HUES64 (cell line): Measurements from ENCODE around the gene VPS54.
"Not testable (repeated sequence)": the region's sequence is repeated elsewhere in the genome, so short reads cannot be mapped to it uniquely, and the experiment has no call there.

Experiments used
- H3K27ac ChIP-seq: 2 replicates; pipeline ENCODE4 v1.7.0; 2013; ENCODE audit warnings: low read depth, low read length, inconsistent platforms
- H3K27me3 ChIP-seq: 2 replicates; pipeline ENCODE4 v1.6.1; 2013; ENCODE audit warnings: mild to moderate bottlenecking, low read length; ENCODE audit not compliant: insufficient read depth
- H3K36me3 ChIP-seq: 2 replicates; pipeline ENCODE4 v1.6.1; 2013; ENCODE audit warnings: mild to moderate bottlenecking, low read length; ENCODE audit not compliant: insufficient read depth
- H3K4me1 ChIP-seq: 2 replicates; pipeline ENCODE4 v1.6.1; 2013; ENCODE audit warnings: mild to moderate bottlenecking, low read length, moderate library complexity; ENCODE audit not compliant: insufficient read depth
- H3K4me3 ChIP-seq: 2 replicates; pipeline ENCODE4 v1.5.1; 2013; ENCODE audit warnings: mild to moderate bottlenecking, low read length, moderate library complexity
- H3K9ac ChIP-seq: 2 replicates; pipeline ENCODE4 v1.6.1; 2013; ENCODE audit warnings: mild to moderate bottlenecking, low read depth, low read length
- H3K9me3 ChIP-seq: 2 replicates; pipeline ENCODE4 v1.6.1; 2013; ENCODE audit warnings: low read depth, low read length; ENCODE audit not compliant: insufficient read depth
- WGBS: fragments of 150-250, 120-280 bp; methylation state at CpG from one replicate; pipeline ENCODE4 v1.1.7; 2013; ENCODE audit warnings: missing lambda C conversion rate; 5-methylcytosine and 5-hydroxymethylcytosine counted together

VPS54 gene

DNA sequence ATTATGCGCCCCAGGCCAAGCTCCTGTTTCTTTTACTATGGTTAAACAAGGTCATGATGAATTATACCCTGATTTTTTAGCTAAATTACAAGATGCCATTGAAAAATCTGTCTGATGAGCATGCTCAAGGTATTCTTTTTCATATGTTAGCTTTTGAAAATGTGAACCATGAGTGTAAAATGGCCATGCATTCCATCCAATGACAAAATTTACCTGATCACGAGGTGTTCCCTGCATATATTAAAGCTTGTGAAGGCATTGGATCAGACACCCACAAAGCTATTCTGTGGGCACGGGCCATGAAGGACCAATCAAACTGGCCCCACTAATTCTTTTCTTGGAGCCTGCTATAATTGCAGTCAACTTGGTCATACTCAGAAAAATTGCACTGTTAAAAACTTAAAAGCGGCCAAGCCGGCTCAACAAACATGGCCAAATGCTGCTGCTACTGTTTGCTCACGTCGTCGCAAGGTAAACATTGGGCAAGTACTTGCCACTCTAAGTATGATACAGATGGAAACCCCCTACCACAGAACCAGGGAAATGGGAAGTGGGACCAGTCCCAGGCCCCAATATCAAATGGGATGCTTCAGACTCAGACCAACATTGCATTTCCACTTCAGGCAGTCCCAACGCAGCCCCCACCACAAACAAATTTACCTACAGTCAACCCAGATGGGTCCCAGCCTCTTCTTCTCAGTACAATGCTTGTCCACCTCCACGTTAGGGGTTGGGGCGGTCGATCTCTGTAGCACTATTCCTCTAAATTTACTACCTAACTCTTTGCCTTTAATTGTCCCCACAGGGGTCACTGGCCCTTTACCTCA is 27.8 kb downstream of the VPS54 start:
- H3K27me3 ChIP-seq, H3K9ac ChIP-seq, H3K4me3 ChIP-seq, H3K36me3 ChIP-seq, H3K27ac ChIP-seq, H3K9me3 ChIP-seq: not testable (repeated sequence)
- peaks cover 16% of the 10 kb centered on the region; the same call in 1 of the 2 replicates for H3K4me1 ChIP-seq
- 97% methylated on average over 11 of the region's 12 CpGs for WGBS

DNA sequence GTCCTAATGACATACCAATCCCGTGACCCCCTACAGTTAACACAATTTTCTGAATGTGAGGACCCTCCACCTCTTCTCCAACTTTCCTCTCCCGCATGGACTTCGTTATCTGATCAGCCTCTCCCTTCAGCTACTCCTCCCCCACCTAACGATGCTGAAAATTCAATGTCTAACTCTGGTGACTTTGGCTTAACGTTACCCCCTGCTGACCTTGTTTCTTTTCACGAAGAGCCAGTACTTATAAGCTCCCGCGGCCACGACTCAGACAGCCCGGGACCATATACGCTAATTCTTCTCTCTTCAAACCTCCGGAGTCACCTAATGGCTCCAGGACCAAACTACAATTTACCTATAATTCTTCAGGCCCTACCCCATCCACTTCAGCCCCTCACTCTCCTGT is 29.2 kb downstream of the VPS54 start:
- peaks cover 16% of the 10 kb centered on the region; the same call in 1 of the 2 replicates for H3K4me1 ChIP-seq
- H3K36me3 ChIP-seq = peaks cover 3% of the 10 kb centered on the region; the same call in 1 of the 2 replicates
- H3K27ac ChIP-seq = no peak overlapping the region
- peaks cover 6% of the 10 kb centered on the region; the same call in 1 of the 2 replicates for H3K9me3 ChIP-seq
- 87% methylated on average over 12 of the region's 12 CpGs for WGBS
- no peak overlapping the region for H3K4me3 ChIP-seq
- no peaks in the 10 kb centered on the region for H3K27me3 ChIP-seq
- no peak overlapping the region for H3K9ac ChIP-seq

DNA sequence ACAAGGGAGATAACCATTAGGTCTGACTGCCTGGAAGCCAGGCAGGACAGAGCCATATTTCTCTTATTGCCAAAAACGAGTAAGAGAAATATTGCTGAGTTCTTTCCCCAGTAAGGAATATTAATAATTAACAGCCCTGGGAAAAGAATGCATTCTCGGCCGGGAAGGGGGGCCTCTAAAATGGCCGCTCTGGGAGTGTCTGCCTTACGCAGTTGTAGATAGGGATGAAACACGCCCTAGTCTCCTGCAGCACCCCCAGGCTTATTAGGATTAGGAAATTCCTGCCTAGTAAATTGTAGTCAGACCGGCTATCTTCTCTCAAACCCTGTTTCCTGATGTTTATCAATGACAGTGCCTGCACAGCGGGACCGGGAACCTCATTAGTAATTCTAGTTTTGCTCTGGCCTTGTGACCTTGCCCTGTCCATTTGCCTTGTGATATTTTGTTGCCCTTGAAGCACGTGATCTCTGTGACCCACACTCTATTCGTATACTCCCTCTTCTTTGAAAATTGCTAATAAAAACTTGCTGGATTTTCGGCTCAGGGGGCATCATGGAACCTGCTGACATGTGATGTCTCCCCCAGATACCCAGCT is 30.3 kb downstream of the VPS54 start:
- H3K4me3 ChIP-seq, H3K27ac ChIP-seq, H3K9ac ChIP-seq, H3K36me3 ChIP-seq, H3K27me3 ChIP-seq, H3K9me3 ChIP-seq: not testable (repeated sequence)
- peaks cover 14% of the 10 kb centered on the region; the same call in 1 of the 2 replicates for H3K4me1 ChIP-seq
- WGBS = 94% methylated on average over 11 of the region's 12 CpGs

DNA sequence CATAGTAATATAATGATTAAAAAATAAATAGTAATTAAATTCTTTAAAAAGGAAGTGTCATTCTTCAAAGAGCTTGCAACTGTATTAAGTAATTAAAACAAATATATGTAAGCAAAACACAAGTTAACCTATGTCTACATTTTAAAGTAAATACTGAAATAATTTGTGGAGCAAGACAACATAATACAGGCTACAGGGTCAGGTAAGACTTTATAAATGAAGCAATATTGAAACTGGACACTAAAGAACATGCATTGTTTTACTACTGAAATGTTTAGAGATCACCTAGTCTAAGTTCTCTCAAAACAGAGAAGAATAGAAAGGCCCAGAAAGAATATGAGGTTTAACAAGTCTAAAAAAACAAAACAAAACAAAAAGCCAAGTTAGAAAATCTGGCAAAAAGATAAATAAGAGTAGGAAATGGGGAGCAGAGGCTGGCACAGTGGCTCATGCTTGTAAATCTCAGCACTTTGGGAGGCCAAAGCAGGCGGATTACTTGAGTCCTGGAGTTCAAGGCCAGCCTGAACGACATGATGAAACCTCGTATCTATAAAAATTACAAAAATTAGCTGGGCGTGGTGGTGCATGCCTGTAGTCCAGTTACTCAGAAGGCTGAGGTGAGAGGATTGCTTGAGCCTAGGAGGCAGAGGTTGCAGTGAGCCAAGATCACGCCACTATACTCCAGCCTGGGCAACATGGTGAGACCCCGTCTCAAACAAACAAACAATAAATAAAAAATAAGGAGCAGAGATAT is 34.4 kb downstream of the VPS54 start:
- H3K9me3 ChIP-seq = peaks cover 5% of the 10 kb centered on the region; the same call in 1 of the 2 replicates
- H3K27me3 ChIP-seq = no peaks in the 10 kb centered on the region
- H3K36me3 ChIP-seq = peaks cover 22% of the 10 kb centered on the region
- WGBS = 92% methylated on average over 4 of the region's 6 CpGs
- no peak overlapping the region for H3K27ac ChIP-seq
- H3K4me3 ChIP-seq = no peak overlapping the region
- no peak overlapping the region for H3K9ac ChIP-seq
- H3K4me1 ChIP-seq = no peaks in the 10 kb centered on the region

DNA sequence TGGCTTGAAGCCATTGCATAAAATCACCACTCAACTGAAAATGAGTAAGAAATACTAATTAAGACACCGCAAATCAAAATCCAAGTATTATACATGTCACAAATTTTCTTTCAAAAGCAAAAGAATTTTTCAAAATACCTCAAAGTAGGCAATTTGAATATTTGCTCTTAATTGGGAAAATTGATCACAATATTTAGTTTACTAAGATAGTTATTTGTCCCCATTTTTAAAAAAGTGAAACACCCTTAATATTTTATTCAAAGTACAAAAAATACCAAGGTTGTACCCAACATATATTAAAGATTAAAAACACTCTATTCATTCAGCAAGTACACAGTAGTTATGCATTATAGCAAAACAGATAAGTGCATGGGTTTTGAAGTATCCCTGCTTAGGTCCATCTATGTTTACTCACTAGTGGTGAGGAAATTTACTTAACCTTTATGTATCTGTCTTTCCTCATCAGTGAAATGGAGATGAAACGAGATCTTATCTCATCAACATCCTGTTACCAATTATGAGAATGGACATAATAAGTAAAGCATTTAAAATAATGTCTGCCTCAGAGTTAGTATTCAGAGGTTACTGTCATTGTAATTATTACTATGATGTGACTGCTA is 35.1 kb downstream of the VPS54 start:
- Histone ChIP-seq H3K4me3 (no peak overlapping the region), H3K27ac (no peak overlapping the region), H3K4me1 (no peaks in the 10 kb centered on the region), H3K36me3 (peaks cover 26% of the 10 kb centered on the region), H3K9me3 (0 out of 2 replicates have a peak, but pooled peaks cover 1% of the 10 kb centered on the region), H3K27me3 (no peaks in the 10 kb centered on the region), H3K9ac (no peak overlapping the region)
- 100% methylated on average over 1 of the region's 2 CpGs for WGBS

DNA sequence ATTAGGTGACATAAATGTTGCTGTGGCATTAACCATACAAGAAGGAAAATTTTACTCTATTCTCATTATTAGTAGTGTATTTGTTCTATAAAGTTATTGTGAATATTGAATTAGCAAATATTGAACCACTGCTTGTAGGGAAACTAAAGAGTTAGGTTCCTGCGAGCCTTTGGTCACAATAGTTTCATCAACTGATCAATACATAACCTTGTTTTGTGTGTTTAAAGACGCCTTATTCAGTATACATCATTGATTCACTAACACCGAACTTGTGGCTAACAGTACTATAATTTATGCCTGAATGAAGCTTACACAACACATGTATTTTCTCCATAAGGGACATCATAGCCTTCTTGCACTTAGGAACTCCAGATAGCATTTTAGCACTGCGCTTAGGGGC is 36.9 kb downstream of the VPS54 start:
- H3K9ac ChIP-seq = no peak overlapping the region
- H3K4me1 ChIP-seq = no peaks in the 10 kb centered on the region
- H3K36me3 ChIP-seq = peaks cover 26% of the 10 kb centered on the region
- no peak overlapping the region for H3K27ac ChIP-seq
- H3K9me3 ChIP-seq = no peaks in the 10 kb centered on the region
- H3K27me3 ChIP-seq = no peaks in the 10 kb centered on the region
- 94% methylated on average over 4 of the region's 4 CpGs for WGBS
- no peak overlapping the region for H3K4me3 ChIP-seq

DNA sequence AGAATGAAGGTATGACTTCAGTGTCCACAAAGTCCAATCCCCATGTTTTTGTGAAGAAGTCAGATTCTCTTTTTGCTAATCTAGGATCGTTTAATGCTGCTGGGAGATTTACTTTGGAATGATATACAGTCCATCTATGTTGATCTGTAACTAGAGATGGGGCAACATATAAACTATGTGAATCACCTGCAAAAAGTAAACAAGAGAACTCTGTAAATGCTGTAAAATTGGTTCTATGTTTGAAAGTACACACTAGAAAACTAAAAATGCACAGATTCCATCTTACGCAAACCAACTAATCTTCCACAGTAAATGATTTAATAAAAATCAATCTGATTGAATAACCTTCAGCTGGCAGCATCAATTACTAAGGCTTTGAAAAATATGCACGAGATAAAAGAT is 37.5 kb downstream of the VPS54 start:
- Histone ChIP-seq H3K9me3 (no peaks in the 10 kb centered on the region), H3K4me3 (no peak overlapping the region), H3K27ac (no peak overlapping the region), H3K27me3 (no peaks in the 10 kb centered on the region), H3K36me3 (peaks cover 26% of the 10 kb centered on the region), H3K4me1 (no peaks in the 10 kb centered on the region), H3K9ac (no peak overlapping the region)
- WGBS = 95% methylated on average over 3 of the region's 3 CpGs

DNA sequence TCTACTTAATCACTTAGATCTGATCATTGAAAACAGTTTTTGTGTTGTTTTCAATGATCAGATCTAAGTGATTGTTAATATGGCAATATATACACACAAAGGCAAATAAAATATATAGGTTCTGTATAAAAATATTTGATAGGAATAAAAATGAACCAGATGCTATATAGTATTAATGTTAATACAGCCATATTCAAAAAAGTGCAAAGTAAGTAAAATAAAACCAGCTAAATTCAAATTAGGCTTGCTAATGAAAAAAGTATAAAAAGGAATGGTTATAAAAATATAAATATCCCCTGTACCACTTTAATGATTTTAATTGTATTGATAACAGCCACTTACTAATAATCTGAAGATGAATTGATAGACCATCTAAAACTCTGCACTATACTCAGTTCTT is 38.4 kb downstream of the VPS54 start:
- Histone ChIP-seq H3K9ac (no peak overlapping the region), H3K27me3 (no peaks in the 10 kb centered on the region), H3K9me3 (no peaks in the 10 kb centered on the region), H3K27ac (no peak overlapping the region), H3K36me3 (peaks cover 29% of the 10 kb centered on the region), H3K4me1 (no peaks in the 10 kb centered on the region), H3K4me3 (no peak overlapping the region)

DNA sequence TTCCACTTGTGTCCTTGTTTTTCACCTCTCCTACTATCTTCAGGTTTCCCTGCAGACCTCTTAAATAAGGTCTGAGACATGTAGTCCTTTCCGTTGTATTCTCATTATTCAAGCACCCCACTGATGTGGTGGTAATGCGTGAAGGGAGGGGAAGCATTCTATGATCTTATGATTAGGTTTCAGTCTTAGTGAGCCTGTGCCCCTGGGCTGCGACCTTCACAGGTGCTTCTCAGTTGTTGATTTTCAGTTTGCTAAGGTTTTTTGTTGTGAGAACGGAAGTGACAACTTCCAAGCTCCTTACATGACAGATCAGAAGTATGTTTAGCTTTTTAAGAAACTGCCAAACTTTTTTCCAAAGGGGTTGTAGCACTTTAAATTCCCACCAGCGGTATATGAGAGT is 41.3 kb downstream of the VPS54 start:
- no peak overlapping the region for H3K27ac ChIP-seq
- no peak overlapping the region for H3K4me3 ChIP-seq
- H3K9ac ChIP-seq = no peak overlapping the region
- H3K36me3 ChIP-seq = peaks cover 29% of the 10 kb centered on the region
- no peaks in the 10 kb centered on the region for H3K9me3 ChIP-seq
- WGBS = 90% methylated on average over 5 of the region's 5 CpGs
- H3K4me1 ChIP-seq = no peaks in the 10 kb centered on the region
- no peaks in the 10 kb centered on the region for H3K27me3 ChIP-seq

DNA sequence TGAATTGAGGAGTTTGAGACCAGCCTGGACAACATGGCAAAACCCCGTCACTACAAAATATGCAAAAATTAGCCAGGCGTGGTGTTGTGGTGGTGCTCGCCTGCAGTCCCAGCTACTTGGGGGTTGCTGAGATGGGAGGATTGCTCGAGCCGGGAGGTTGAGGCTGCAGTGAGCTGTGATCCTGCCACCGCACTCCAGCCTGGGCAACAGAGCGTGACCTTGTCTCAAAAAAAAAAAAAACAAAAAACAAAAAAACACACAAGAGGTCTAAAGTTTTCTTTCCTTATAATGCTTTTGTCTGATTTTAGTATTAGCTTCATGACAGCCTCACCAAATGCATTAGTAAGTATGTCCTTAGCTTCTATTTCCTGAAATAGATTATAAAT is 43.1 kb downstream of the VPS54 start:
- 96% methylated on average over 6 of the region's 7 CpGs for WGBS

More for the DNA sequence above, 43.1 kb downstream of the VPS54 start:
- no peaks in the 10 kb centered on the region for H3K4me1 ChIP-seq
- H3K27ac ChIP-seq = no peak overlapping the region
- H3K4me3 ChIP-seq = no peak overlapping the region
- no peaks in the 10 kb centered on the region for H3K27me3 ChIP-seq
- no peak overlapping the region for H3K9ac ChIP-seq
- peaks cover 35% of the 10 kb centered on the region for H3K36me3 ChIP-seq
- no peaks in the 10 kb centered on the region for H3K9me3 ChIP-seq
